ENCODE results near the gene SPATA18.

The SPATA18 gene

GRCh38 chr4:52015366-52015765 lies 35.7 kb upstream of the SPATA18 start:
- H3K9ac ChIP-seq (ENCODE audit: low read length) = no peak overlapping the region
- no peak overlapping the region for H3K18ac ChIP-seq (ENCODE audit: low read depth in 1 of 2, low read length in 2 of 2)
- no peaks in the 10 kb centered on the region for H3K27me3 ChIP-seq (ENCODE audit: control insufficient read depth in 1 of 2, insufficient read depth in 1 of 2, low read length in 2 of 2)
- no peak overlapping the region for H4K91ac ChIP-seq (ENCODE audit: low read length)
- no peak overlapping the region for H2AK5ac ChIP-seq (ENCODE audit: low read length, severe bottlenecking)
- H2BK12ac ChIP-seq (ENCODE audit: low read length in 2 of 2) = no peak overlapping the region
- H4K8ac ChIP-seq (ENCODE audit: low read length) = no peak overlapping the region
- no peak overlapping the region for H2BK120ac ChIP-seq (ENCODE audit: low read depth, low read length)
- no peak overlapping the region for H2BK15ac ChIP-seq (ENCODE audit: low read depth, poor library complexity, severe bottlenecking)
- H3K9me3 ChIP-seq (ENCODE audit: control insufficient read depth, low read length) = no peaks in the 10 kb centered on the region
- WGBS = 98% methylated on average over 4 of the region's 7 CpGs
- H3K4me2 ChIP-seq (ENCODE audit: low read length, poor library complexity, severe bottlenecking) = no peak overlapping the region
- H3K27ac ChIP-seq (ENCODE audit: low read length, poor library complexity, severe bottlenecking) = no peak overlapping the region
- H2AFZ ChIP-seq (ENCODE audit: low read depth, low read length) = no peak overlapping the region
- H3K4me1 ChIP-seq (ENCODE audit: control insufficient read depth, insufficient read depth, low read depth, low read length) = peaks cover 2% of the 10 kb centered on the region
- no peak overlapping the region for H2BK5ac ChIP-seq (ENCODE audit: low read depth, low read length, poor library complexity, severe bottlenecking)
- no peaks in the 10 kb centered on the region for H3K79me1 ChIP-seq (replicated peaks; ENCODE audit: low read length, poor library complexity, severe bottlenecking)
- H3K14ac ChIP-seq (ENCODE audit: low read length in 2 of 2) = no peak overlapping the region
- no peak overlapping the region for H3K4ac ChIP-seq (ENCODE audit: low read depth in 1 of 2, low read length in 2 of 2)
- no peak overlapping the region for H3K23ac ChIP-seq (ENCODE audit: low read length in 2 of 2)
- peak; percentile 24 for DNase-seq
- H3K36me3 ChIP-seq (ENCODE audit: control insufficient read depth in 1 of 2, insufficient read depth in 2 of 2, low read depth in 1 of 2, low read length in 2 of 2) = peaks cover 3 to 61% of the 10 kb centered on the region in 2 experiments
- H3K4me3 ChIP-seq (ENCODE audit: insufficient read depth in 1 of 2, low read depth in 1 of 2, low read length in 2 of 2) = no peak overlapping the region

- H3K4ac ChIP-seq (ENCODE audit: low read depth in 1 of 2, low read length in 2 of 2) = no peak overlapping the region
- no peaks in the 10 kb centered on the region for H3K79me1 ChIP-seq (replicated peaks; ENCODE audit: low read length, poor library complexity, severe bottlenecking)
- H3K27ac ChIP-seq (ENCODE audit: low read length, poor library complexity, severe bottlenecking) = no peak overlapping the region
- H2AK5ac ChIP-seq (ENCODE audit: low read length, severe bottlenecking) = no peak overlapping the region
- no peak overlapping the region for H4K8ac ChIP-seq (ENCODE audit: low read length)
- peaks cover 9 to 55% of the 10 kb centered on the region in 2 experiments for H3K36me3 ChIP-seq (ENCODE audit: control insufficient read depth in 1 of 2, insufficient read depth in 2 of 2, low read depth in 1 of 2, low read length in 2 of 2)
- no peak overlapping the region for H2BK12ac ChIP-seq (ENCODE audit: low read length in 2 of 2)
- H3K18ac ChIP-seq (ENCODE audit: low read depth in 1 of 2, low read length in 2 of 2) = no peak overlapping the region
- no peak for DNase-seq
- H3K4me2 ChIP-seq (ENCODE audit: low read length, poor library complexity, severe bottlenecking) = no peak overlapping the region
- H3K4me3 ChIP-seq (ENCODE audit: insufficient read depth in 1 of 2, low read depth in 1 of 2, low read length in 2 of 2) = no peak overlapping the region
- no peak overlapping the region for H2BK15ac ChIP-seq (ENCODE audit: low read depth, poor library complexity, severe bottlenecking)
- no peak overlapping the region for H3K14ac ChIP-seq (ENCODE audit: low read length in 2 of 2)
- H3K9me3 ChIP-seq (ENCODE audit: control insufficient read depth, low read length) = no peaks in the 10 kb centered on the region
- H3K4me1 ChIP-seq (ENCODE audit: control insufficient read depth, insufficient read depth, low read depth, low read length) = peaks cover 2% of the 10 kb centered on the region
- no peaks in the 10 kb centered on the region for H3K27me3 ChIP-seq (ENCODE audit: control insufficient read depth in 1 of 2, insufficient read depth in 1 of 2, low read length in 2 of 2)
- 98% methylated on average over 3 of the region's 3 CpGs for WGBS
- no peak overlapping the region for H3K23ac ChIP-seq (ENCODE audit: low read length in 2 of 2)
- H2AFZ ChIP-seq (ENCODE audit: low read depth, low read length) = no peak overlapping the region
- no peak overlapping the region for H2BK120ac ChIP-seq (ENCODE audit: low read depth, low read length)
- H2BK5ac ChIP-seq (ENCODE audit: low read depth, low read length, poor library complexity, severe bottlenecking) = no peak overlapping the region
- no peak overlapping the region for H4K91ac ChIP-seq (ENCODE audit: low read length)
- no peak overlapping the region for H3K9ac ChIP-seq (ENCODE audit: low read length)
These were observed 34.1 kb upstream of the SPATA18 start for GRCh38 chr4:52016981-52017380.

GRCh38 chr4:52017814-52018213 lies 33.3 kb upstream of the SPATA18 start:
- Histone ChIP-seq H3K79me1 (replicated peaks; ENCODE audit: low read length, poor library complexity, severe bottlenecking) (peaks cover 1% of the 10 kb centered on the region), H3K23ac (ENCODE audit: low read length in 2 of 2) (no peak overlapping the region), H3K4me2 (ENCODE audit: low read length, poor library complexity, severe bottlenecking) (no peak overlapping the region), H2BK12ac (ENCODE audit: low read length in 2 of 2) (no peak overlapping the region), H3K36me3 (ENCODE audit: control insufficient read depth in 1 of 2, insufficient read depth in 2 of 2, low read depth in 1 of 2, low read length in 2 of 2) (peaks cover 12 to 55% of the 10 kb centered on the region in 2 experiments), H3K14ac (ENCODE audit: low read length in 2 of 2) (no peak overlapping the region), H4K91ac (ENCODE audit: low read length) (no peak overlapping the region), H3K27ac (ENCODE audit: low read length, poor library complexity, severe bottlenecking) (no peak overlapping the region), H3K4me3 (ENCODE audit: insufficient read depth in 1 of 2, low read depth in 1 of 2, low read length in 2 of 2) (no peak overlapping the region), H4K8ac (ENCODE audit: low read length) (no peak overlapping the region), H3K18ac (ENCODE audit: low read depth in 1 of 2, low read length in 2 of 2) (no peak overlapping the region), H3K27me3 (ENCODE audit: control insufficient read depth in 1 of 2, insufficient read depth in 1 of 2, low read length in 2 of 2) (no peaks in the 10 kb centered on the region), H3K4ac (ENCODE audit: low read depth in 1 of 2, low read length in 2 of 2) (no peak overlapping the region), H2AK5ac (ENCODE audit: low read length, severe bottlenecking) (no peak overlapping the region), H3K9me3 (ENCODE audit: control insufficient read depth, low read length) (no peaks in the 10 kb centered on the region), H2BK5ac (ENCODE audit: low read depth, low read length, poor library complexity, severe bottlenecking) (no peak overlapping the region), H2BK120ac (ENCODE audit: low read depth, low read length) (no peak overlapping the region), H2AFZ (ENCODE audit: low read depth, low read length) (no peak overlapping the region), H3K9ac (ENCODE audit: low read length) (no peak overlapping the region), H2BK15ac (ENCODE audit: low read depth, poor library complexity, severe bottlenecking) (no peak overlapping the region), H3K4me1 (ENCODE audit: control insufficient read depth, insufficient read depth, low read depth, low read length) (peaks cover 2% of the 10 kb centered on the region)
- no peak for DNase-seq
- 60% methylated on average over 1 of the region's 1 CpG for WGBS

GRCh38 chr4:52019936-52020657 lies 31.0 kb upstream of the SPATA18 start, which contains the start of gene LRRC66:
TSS of gene LRRC66 (minus strand) at chr4:52020363. CDS start at chr4:52017613, 2,750 bp downstream.
- no peak within 1 kb of the TSS for H4K8ac ChIP-seq (ENCODE audit: low read length)
- H3K4me3 ChIP-seq (ENCODE audit: insufficient read depth in 1 of 2, low read depth in 1 of 2, low read length in 2 of 2) = no peak within 1 kb of the TSS
- no peak within 1 kb of the TSS for H3K23ac ChIP-seq (ENCODE audit: low read length in 2 of 2)
- peaks cover 15 to 56% of the 10 kb centered on the region in 2 experiments for H3K36me3 ChIP-seq (ENCODE audit: control insufficient read depth in 1 of 2, insufficient read depth in 2 of 2, low read depth in 1 of 2, low read length in 2 of 2)
- WGBS = 95% methylated on average over 5 of the region's 6 CpGs
- H3K4me2 ChIP-seq (ENCODE audit: low read length, poor library complexity, severe bottlenecking) = no peak within 1 kb of the TSS
- H3K4me1 ChIP-seq (ENCODE audit: control insufficient read depth, insufficient read depth, low read depth, low read length) = peaks cover 2% of the 10 kb centered on the region
- no peak for DNase-seq
- no peak within 1 kb of the TSS for H2BK12ac ChIP-seq (ENCODE audit: low read length in 2 of 2)
- no peak within 1 kb of the TSS for H3K4ac ChIP-seq (ENCODE audit: low read depth in 1 of 2, low read length in 2 of 2)
- no peak within 1 kb of the TSS for H3K14ac ChIP-seq (ENCODE audit: low read length in 2 of 2)
- H3K27me3 ChIP-seq (ENCODE audit: control insufficient read depth in 1 of 2, insufficient read depth in 1 of 2, low read length in 2 of 2) = no peaks in the 10 kb centered on the region
- H3K9me3 ChIP-seq (ENCODE audit: control insufficient read depth, low read length) = no peaks in the 10 kb centered on the region
- H4K91ac ChIP-seq (ENCODE audit: low read length) = no peak within 1 kb of the TSS
- H3K27ac ChIP-seq (ENCODE audit: low read length, poor library complexity, severe bottlenecking) = no peak within 1 kb of the TSS
- H2AFZ ChIP-seq (ENCODE audit: low read depth, low read length) = no peak within 1 kb of the TSS
- no peak within 1 kb of the TSS for H2AK5ac ChIP-seq (ENCODE audit: low read length, severe bottlenecking)
- no peak within 1 kb of the TSS for H3K18ac ChIP-seq (ENCODE audit: low read depth in 1 of 2, low read length in 2 of 2)
- peaks cover 5% of the 10 kb centered on the region for H3K79me1 ChIP-seq (replicated peaks; ENCODE audit: low read length, poor library complexity, severe bottlenecking)
- no peak within 1 kb of the TSS for H2BK120ac ChIP-seq (ENCODE audit: low read depth, low read length)
- H2BK5ac ChIP-seq (ENCODE audit: low read depth, low read length, poor library complexity, severe bottlenecking) = no peak within 1 kb of the TSS
- H3K9ac ChIP-seq (ENCODE audit: low read length) = peak within 1 kb of the TSS; percentile 5
- H2BK15ac ChIP-seq (ENCODE audit: low read depth, poor library complexity, severe bottlenecking) = no peak within 1 kb of the TSS

Data from mesenchymal stem cell (in vitro differentiated cells and primary cell).